HEK293T (cell line): ENCODE data around the gene BIN1.

Experiments used
- CTCF ChIA-PET: fragments of 350-600 bp; formaldehyde crosslinking; extraction: SDS; loops from one replicate; lab custom pipeline; 2021; ENCODE audit warnings: antibody characterized with exemption, inconsistent platforms; lab: Yijun Ruan, JAX
- POLR2A ChIA-PET: fragments of 350-600 bp; formaldehyde crosslinking; extraction: SDS; loops from one replicate; lab custom pipeline; 2020; ENCODE audit warnings: antibody characterized with exemption, inconsistent platforms; lab: Yijun Ruan, JAX
- DNase-seq: peaks from one replicate; pipeline ENCODE4 v3.0.0; 2012; ENCODE audit warnings: mixed read lengths; ENCODE audit errors: extremely low spot score
- ARNT ChIP-seq: fragments of 450-650 bp; IDR thresholded peaks from 2 replicates; pipeline ENCODE4 v1.6.1; 2017; ENCODE audit warnings: mild to moderate bottlenecking
- BHLHE40 ChIP-seq: fragments of 450-650 bp; IDR thresholded peaks from 2 replicates; pipeline ENCODE4 v1.6.1; 2016; ENCODE audit warnings: mild to moderate bottlenecking, moderate library complexity, borderline replicate concordance
- CTBP1 ChIP-seq: fragments of 450-650 bp; IDR thresholded peaks from 2 replicates; pipeline ENCODE4 v1.6.1; 2016; ENCODE audit warnings: borderline replicate concordance
- ELF4 ChIP-seq: fragments of 450-650 bp; IDR thresholded peaks from 2 replicates; pipeline ENCODE4 v1.6.1; 2017; ENCODE audit warnings: antibody characterized with exemption
- FOXA1 ChIP-seq: fragments of 450-650 bp; IDR thresholded peaks from 2 replicates; pipeline ENCODE4 v1.6.1; 2016; ENCODE audit warnings: mild to moderate bottlenecking
- FOXK2 ChIP-seq: fragments of 450-650 bp; IDR thresholded peaks from 2 replicates; pipeline ENCODE4 v1.6.1; 2016; ENCODE audit warnings: mild to moderate bottlenecking
- FOXM1 ChIP-seq: fragments of 450-650 bp; IDR thresholded peaks from 2 replicates; pipeline ENCODE4 v1.6.1; 2017; ENCODE audit warnings: mild to moderate bottlenecking, borderline replicate concordance
- HDGF ChIP-seq: fragments of 450-650 bp; IDR thresholded peaks from 2 replicates; pipeline ENCODE4 v1.6.1; 2017; ENCODE audit warnings: antibody characterized with exemption, borderline replicate concordance
- L3MBTL2 ChIP-seq: fragments of 450-650 bp; conservative IDR thresholded peaks from 2 replicates; pipeline ENCODE4 v1.6.1; 2016; ENCODE audit warnings: mild to moderate bottlenecking
- LEF1 ChIP-seq: fragments of 450-650 bp; IDR thresholded peaks from 2 replicates; pipeline ENCODE4 v1.6.1; 2017; ENCODE audit warnings: mild to moderate bottlenecking, borderline replicate concordance
- NFRKB ChIP-seq: fragments of 450-650 bp; IDR thresholded peaks from 2 replicates; pipeline ENCODE4 v1.6.1; 2016; ENCODE audit warnings: mild to moderate bottlenecking, moderate library complexity
- PKNOX1 ChIP-seq: fragments of 450-650 bp; IDR thresholded peaks from 2 replicates; pipeline ENCODE4 v1.6.1; 2016
- SP1 ChIP-seq: fragments of 450-650 bp; IDR thresholded peaks from 2 replicates; pipeline ENCODE4 v1.6.1; 2017
- SUZ12 ChIP-seq: fragments of 450-650 bp; IDR thresholded peaks from 2 replicates; pipeline ENCODE4 v1.6.1; 2016; ENCODE audit warnings: mild to moderate bottlenecking
- TARDBP ChIP-seq: fragments of 450-650 bp; IDR thresholded peaks from 2 replicates; pipeline ENCODE4 v1.6.1; 2016
- ZNF384 ChIP-seq: fragments of 450-650 bp; IDR thresholded peaks from 2 replicates; pipeline ENCODE4 v1.6.1; 2016

BIN1 gene

DNA sequence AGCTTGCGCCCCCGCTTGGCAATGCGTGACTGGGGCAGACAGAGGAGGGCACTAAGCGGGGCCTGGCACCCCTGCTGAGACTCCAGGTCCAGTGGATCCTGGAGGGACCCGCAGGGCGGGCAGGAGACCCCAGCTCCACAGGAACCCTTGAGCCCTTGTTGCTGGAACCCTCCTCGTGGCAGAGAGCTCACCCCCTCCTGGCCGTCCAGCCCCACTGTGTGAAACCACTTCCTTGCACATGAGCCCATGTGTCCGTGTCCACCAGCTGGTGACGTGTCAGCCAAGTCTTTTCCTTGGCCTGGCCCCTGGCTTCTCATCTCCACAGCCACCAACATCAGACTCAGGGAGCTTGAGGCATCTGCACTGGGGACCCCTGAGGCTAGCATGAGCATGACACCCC is 38.0 kb downstream of the BIN1 start:
- ChIA-PET CTCF (no interaction called here), POLR2A (no interaction called here)
- no peak for DNase-seq
- TF ChIP-seq FOXM1 (no peak), BHLHE40 (no peak), CTBP1 (no peak), ARNT (no peak), NFRKB (no peak), FOXK2 (no peak), ELF4 (no peak), ZNF384 (no peak), TARDBP (no peak), SP1 (no peak), LEF1 (no peak), HDGF (no peak), PKNOX1 (no peak), L3MBTL2 (no peak), SUZ12 (no peak)

DNA sequence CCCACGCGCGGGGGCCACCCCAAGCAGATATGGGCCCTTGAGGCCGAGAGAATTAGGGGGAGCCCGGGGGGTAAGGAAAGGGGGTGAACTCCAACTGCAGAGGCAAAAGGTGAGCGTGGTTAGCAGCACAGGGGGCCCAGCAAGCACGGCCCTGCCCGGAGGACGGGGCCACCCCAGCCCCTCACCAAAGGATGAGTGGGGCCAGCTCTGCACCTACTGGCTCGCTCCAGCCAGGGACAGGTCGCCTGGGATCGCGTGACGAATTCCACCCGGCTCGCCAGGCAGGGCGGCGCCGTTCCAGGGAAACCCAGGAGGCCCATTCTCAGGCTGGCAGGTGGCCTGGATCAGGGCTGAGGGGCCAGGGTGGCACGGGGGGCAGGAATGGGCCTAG is 38.6 kb downstream of the BIN1 start:
- DNase-seq: no peak
- TF ChIP-seq HDGF (no peak), LEF1 (no peak), ARNT (no peak), PKNOX1 (no peak)
- ChIA-PET CTCF (interaction anchor here (0.6 to 1.7 kb wide), 15 partner anchors 8 to 157 kb away, joined by 3 to 10 read pairs (median 4); no protein-coding TSS in a partner anchor), POLR2A (interaction anchor here (0.6 kb wide), 1 partner anchor 225 kb away, joined by 3 read pairs; no protein-coding TSS in a partner anchor)

DNA sequence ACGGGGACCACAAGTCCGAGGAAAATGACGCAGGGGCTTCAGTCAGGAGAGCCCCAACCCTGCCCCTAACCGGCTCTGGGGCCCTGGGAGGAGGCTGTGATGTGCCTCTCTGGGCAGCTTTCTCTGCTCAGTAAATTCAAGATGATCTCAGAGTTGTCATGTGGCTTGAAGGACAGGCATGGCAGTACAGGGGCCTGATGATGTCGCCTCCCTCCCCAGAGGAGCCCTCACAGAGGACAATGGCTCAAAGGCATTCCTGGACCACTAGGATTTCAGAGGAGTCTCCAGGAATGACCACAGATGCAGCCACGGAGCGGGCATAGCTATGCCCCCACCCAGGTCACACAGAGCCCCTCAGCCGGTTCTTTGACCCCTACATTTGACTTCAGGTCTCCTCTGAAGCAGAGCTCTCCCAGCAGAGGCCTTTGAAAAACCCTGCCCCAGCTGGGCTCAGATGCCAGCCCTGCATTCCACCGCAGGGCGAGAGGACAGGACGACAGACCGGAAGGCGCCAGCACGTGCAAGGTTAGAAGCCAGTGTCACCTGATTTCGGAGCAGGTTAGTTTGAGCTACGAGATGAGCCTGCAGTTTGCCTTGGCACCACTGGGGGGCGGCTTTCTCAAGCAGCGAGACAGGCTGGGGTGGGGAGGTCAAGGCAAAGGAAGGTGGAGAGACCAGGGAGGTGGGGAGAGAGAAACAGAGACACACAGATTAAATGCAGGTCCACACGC is 39.2 kb downstream of the BIN1 start:
- TF ChIP-seq FOXA1: no peak
- peak; percentile 72 for TF ChIP-seq L3MBTL2
- TF ChIP-seq TARDBP: no peak
- CTCF ChIA-PET: interaction anchor here (0.6 to 1.7 kb wide), 18 partner anchors 9 to 961 kb away, joined by 3 to 10 read pairs (median 3); no protein-coding TSS in a partner anchor
- POLR2A ChIA-PET: interaction anchor here (0.6 kb wide), 1 partner anchor 225 kb away, joined by 3 read pairs; no protein-coding TSS in a partner anchor
- DNase-seq: peak; percentile 79

DNA sequence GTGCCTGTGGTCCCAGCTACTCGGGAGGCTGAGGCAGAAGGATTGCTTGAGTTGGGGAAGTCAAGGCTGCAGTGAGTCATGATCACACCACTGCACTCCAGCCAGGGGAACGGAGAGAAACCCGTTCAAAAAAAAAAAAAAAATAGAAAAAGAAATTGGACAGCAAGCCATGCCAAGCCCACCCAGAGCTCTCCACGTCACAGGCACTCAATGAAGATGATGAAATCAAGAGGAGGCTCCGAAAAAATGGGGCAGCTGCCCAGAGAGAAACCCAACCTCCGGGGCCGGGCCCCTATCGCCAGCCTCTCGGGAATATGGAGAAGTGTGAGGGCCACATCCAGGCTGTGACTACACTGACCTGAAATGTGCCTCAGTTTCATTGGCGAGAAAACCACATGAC is 40.0 kb downstream of the BIN1 start:
- DNase-seq: no peak
- TF ChIP-seq ARNT: no peak
- ChIA-PET CTCF (interaction anchor here (1.1 to 1.7 kb wide), 7 partner anchors 9 to 107 kb away, joined by 3 to 10 read pairs (median 5); no protein-coding TSS in a partner anchor), POLR2A (no interaction called here)

DNA sequence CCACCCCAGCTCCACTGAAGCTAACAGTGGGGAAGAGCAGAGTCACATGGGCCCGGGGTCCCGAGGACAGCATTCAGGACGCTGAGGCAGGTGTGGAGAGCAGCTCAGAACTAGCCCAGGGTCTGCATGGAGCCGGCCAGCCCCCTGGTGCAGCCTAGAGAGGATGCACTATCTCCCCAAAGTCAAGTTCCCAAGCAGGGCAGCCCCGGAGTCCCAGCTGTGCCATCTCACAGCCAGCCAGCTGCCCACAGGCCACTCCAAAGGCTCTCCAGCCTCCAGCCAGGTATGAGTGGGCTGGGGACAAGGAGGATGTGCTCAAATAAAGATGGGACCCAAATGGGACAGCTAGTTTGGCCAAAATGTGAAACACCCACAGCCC is 41.0 kb downstream of the BIN1 start:
- POLR2A ChIA-PET: no interaction called here
- CTCF ChIA-PET: no interaction called here
- DNase-seq: no peak
- no peak for TF ChIP-seq FOXM1
- TF ChIP-seq HDGF: no peak
- no peak for TF ChIP-seq BHLHE40
- no peak for TF ChIP-seq PKNOX1
- no peak for TF ChIP-seq LEF1
- no peak for TF ChIP-seq TARDBP
- TF ChIP-seq ZNF384: no peak
- TF ChIP-seq ELF4: no peak
- TF ChIP-seq SUZ12: no peak
- no peak for TF ChIP-seq FOXK2
- no peak for TF ChIP-seq CTBP1
- no peak for TF ChIP-seq SP1
- no peak for TF ChIP-seq FOXA1
- TF ChIP-seq L3MBTL2: no peak
- TF ChIP-seq NFRKB: no peak
- TF ChIP-seq ARNT: no peak

DNA sequence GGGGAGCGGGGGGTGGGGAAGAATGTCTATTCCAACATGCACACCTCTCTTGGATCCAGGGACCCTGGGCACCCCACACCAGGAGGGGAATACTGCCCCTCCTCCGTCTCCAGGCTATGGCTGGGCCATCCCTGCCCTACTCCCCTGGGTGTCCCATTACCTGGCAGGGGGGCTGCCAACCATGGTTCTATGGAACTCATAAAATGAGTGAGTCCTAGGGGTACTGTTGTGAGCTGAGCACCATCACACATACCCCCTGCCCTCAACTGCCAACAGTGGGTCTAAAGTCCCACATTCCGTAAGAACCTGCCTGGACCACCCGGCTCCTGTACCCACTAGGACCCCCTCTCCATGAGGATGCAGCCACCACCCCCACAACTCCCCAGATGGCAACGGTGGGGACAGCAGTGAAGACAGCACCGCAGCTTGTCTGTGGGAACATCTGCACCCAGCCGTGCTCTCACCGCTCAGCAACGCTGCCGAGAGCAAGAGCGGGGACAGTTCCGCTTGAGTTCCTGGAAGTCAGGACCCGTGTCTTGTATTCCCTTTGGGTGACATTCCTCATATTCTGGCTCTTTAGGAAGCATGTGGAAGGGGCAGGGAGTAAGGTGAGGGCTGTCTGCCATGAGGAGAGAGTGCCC is 41.5 kb downstream of the BIN1 start:
- no peak for DNase-seq
- ChIA-PET CTCF (interaction anchor here (0.7 to 0.8 kb wide), 2 partner anchors 11 to 25 kb away, joined by 3 read pairs; no protein-coding TSS in a partner anchor), POLR2A (interaction anchor here (1.0 kb wide), 1 partner anchor 228 kb away, joined by 3 read pairs; the partner anchor contains the start of gene ERCC3)
- no peak for TF ChIP-seq FOXA1
- TF ChIP-seq PKNOX1: no peak
- no peak for TF ChIP-seq SUZ12
- no peak for TF ChIP-seq L3MBTL2
- TF ChIP-seq ELF4: no peak
- no peak for TF ChIP-seq ARNT
- TF ChIP-seq FOXK2: no peak
- no peak for TF ChIP-seq HDGF
- no peak for TF ChIP-seq TARDBP
- no peak for TF ChIP-seq SP1
- TF ChIP-seq ZNF384: no peak
- no peak for TF ChIP-seq BHLHE40
